NCI-H510A (cell line): ENCODE data around the gene DIRAS3.
"Not testable (repeated sequence)": the region's sequence is repeated elsewhere in the genome, so short reads cannot be mapped to it uniquely, and the experiment has no call there.

Source experiments
- DNase-seq: peaks from one replicate; lab custom pipeline; 2025; lab: John Stamatoyannopoulos, UW

The DIRAS3 gene

GRCh38 chr1:68024635-68025338 is 25.6 kb downstream of the DIRAS3 start:
- DNase-seq = no peak

- no peak for DNase-seq
Measured at GRCh38 chr1:68016381-68016780, 34.0 kb downstream of the DIRAS3 start.

- no peak for DNase-seq
Measured at GRCh38 chr1:68015971-68016370, 34.5 kb downstream of the DIRAS3 start.

- DNase-seq = no peak
Measured at GRCh38 chr1:68015369-68015768, 35.1 kb downstream of the DIRAS3 start.

GRCh38 chr1:68013351-68013750 is 37.1 kb downstream of the DIRAS3 start:
- no peak for DNase-seq

- no peak for DNase-seq
Measured at GRCh38 chr1:68011657-68012375, 38.6 kb downstream of the DIRAS3 start.

- no peak for DNase-seq
Measured at GRCh38 chr1:68010543-68010942, 39.9 kb downstream of the DIRAS3 start.

GRCh38 chr1:68010090-68010489 is 40.3 kb downstream of the DIRAS3 start:
- DNase-seq = no peak

GRCh38 chr1:68003626-68004025 is 46.8 kb downstream of the DIRAS3 start:
- DNase-seq = not testable (repeated sequence)

- DNase-seq = no peak
Measured at GRCh38 chr1:68000191-68000590, 50.2 kb downstream of the DIRAS3 start.

- no peak for DNase-seq
Measured at GRCh38 chr1:67997746-67998145, 52.7 kb downstream of the DIRAS3 start.
